ENCODE measurements around the gene PTGIS.

The PTGIS gene

DNA sequence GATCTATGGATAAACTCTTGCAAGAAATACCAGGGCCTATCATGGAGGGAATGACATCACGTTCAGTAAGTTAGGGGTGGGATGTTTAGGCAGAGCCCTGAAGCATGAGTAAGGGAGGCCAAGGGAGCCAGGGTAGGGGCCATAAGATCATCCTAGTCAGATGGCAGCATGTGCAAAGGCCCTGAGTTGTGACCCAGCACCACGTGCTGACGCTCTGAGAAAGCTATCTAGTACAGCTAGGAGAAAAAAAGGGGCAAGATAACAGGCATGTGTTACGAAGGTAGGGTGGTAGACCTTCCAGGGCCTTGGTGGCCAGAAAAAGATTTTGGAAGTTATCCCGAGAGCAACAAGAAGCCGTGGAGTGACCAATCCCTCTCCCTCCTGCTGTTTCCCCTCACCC, 107.8 kb downstream of the PTGIS start:
- ATAC-seq (replicated peaks) (no peak), DNase-seq (no peak)
- Mint-ChIP-seq H3K9me3 (no peaks in the 10 kb centered on the region), H3K4me1 (ENCODE audit: low read depth in 2 of 2) (no peaks in the 10 kb centered on the region), H3K27me3 (peaks cover 40 to 72% of the 10 kb centered on the region in 2 donors), H3K36me3 (ENCODE audit: insufficient read depth) (no peaks in the 10 kb centered on the region), H3K27ac (no peak overlapping the region), H3K4me3 (no peak overlapping the region)

DNA sequence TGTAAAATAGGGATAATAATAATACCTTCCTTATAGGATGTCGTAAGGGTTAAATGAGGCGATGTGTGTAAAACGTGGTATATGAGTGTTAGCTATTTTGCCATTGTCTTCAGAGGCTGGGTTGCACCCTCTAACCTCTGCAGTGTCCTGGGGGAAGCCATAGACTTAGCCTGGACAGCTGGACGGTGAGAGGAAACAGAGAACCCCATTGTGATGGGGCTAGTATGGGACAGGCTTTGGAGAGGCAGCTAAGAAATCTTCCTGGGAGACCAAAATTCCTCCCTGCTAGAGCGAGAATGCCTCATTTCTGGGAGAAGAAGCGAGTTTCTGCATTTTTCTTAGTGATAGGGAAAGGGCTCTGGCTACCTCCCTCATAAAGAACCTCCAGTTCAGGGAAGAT, 108.3 kb downstream of the PTGIS start:
- ATAC-seq (replicated peaks) (no peak), DNase-seq (no peak)
- Mint-ChIP-seq H3K9me3 (no peaks in the 10 kb centered on the region), H3K36me3 (ENCODE audit: insufficient read depth) (no peaks in the 10 kb centered on the region), H3K4me1 (ENCODE audit: low read depth in 2 of 2) (no peaks in the 10 kb centered on the region), H3K27ac (no peak overlapping the region), H3K27me3 (peaks cover 45 to 72% of the 10 kb centered on the region in 2 donors), H3K4me3 (no peak overlapping the region)

DNA sequence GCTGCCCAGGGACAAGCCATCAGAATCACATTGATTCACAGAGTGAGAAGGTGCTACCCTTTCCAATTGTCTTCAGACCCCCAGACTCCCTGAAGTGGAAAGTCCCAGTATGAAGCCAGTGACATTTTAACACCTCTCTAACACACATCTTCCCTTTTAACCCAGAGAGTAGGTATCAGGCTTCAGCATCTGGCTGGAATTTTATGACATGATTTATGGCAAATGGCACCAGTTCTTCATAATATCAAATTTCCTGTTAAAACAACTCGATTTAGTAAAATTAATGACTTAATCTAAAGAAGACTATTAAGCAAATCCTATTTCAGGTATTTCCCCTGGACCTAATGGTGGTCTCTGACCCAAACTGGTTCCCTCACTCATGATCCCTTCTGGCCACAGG, 110.5 kb downstream of the PTGIS start:
- H3K4me1 Mint-ChIP-seq (ENCODE audit: low read depth in 2 of 2): no peaks in the 10 kb centered on the region
- DNase-seq (no peak), ATAC-seq (replicated peaks) (no peak)
- H3K27me3 Mint-ChIP-seq: peaks cover 54 to 86% of the 10 kb centered on the region in 2 donors
- H3K27ac Mint-ChIP-seq: no peak overlapping the region
- no peak overlapping the region for H3K4me3 Mint-ChIP-seq
- H3K9me3 Mint-ChIP-seq: no peaks in the 10 kb centered on the region
- no peaks in the 10 kb centered on the region for H3K36me3 Mint-ChIP-seq (ENCODE audit: insufficient read depth)

DNA sequence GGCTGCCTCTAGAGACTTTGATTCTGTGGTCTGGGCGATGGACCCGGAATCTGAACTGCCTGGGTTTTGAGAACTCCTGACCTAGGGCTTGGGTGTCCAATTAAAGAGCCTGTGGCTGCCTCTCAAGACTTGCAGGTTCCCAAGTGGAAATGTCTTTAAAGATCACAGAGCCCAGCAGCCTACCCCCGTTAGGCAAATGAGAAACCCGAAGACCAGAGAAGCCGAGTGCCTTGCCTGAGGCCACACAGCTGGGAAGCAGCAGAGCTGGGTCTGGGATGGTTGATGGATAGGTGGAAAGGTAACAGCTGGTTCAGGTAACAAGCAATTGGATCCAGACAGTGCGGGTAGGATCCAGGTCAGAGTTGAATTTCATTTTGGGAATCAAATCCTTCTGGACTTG, 111.3 kb downstream of the PTGIS start:
- Mint-ChIP-seq H3K36me3 (ENCODE audit: insufficient read depth) (no peaks in the 10 kb centered on the region), H3K4me3 (no peak overlapping the region), H3K27me3 (peaks cover 59 to 86% of the 10 kb centered on the region in 2 donors), H3K4me1 (ENCODE audit: low read depth in 2 of 2) (no peaks in the 10 kb centered on the region), H3K9me3 (no peaks in the 10 kb centered on the region), H3K27ac (no peak overlapping the region)
- ATAC-seq (replicated peaks): no peak
- DNase-seq: no peak

DNA sequence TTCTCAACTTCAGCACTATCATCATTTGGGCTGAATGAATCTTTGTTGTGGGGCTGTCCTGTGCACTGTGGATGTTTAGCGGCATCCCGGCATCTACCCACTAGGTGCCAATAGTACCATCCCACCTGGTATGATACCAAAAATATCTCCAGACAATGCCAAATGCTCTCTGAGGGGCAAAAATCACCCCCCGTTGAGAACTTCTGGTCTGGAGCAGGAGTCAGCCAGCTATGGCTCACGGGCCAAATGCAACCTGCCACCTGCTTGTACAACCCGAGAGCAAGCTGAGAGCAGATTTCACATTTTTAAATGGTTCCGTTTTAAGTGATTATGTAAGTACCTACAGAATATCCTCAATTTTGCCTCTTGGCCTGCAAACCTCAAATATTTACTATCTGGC, 112.2 kb downstream of the PTGIS start:
- H3K27me3 Mint-ChIP-seq: peaks cover 68 to 86% of the 10 kb centered on the region in 2 donors
- H3K27ac Mint-ChIP-seq: no peak overlapping the region
- DNase-seq: no peak
- no peaks in the 10 kb centered on the region for H3K4me1 Mint-ChIP-seq (ENCODE audit: low read depth in 2 of 2)
- no peaks in the 10 kb centered on the region for H3K36me3 Mint-ChIP-seq (ENCODE audit: insufficient read depth)
- no peaks in the 10 kb centered on the region for H3K9me3 Mint-ChIP-seq
- no peak overlapping the region for H3K4me3 Mint-ChIP-seq
- ATAC-seq (replicated peaks): no peak
